HG02678 (cell line): ENCODE data around the gene AKT1.
A peak's percentile ranks its signal among the peaks of the same experiment; 100 is the strongest.
"Not testable (repeated sequence)": the region's sequence is repeated elsewhere in the genome, so short reads cannot be mapped to it uniquely, and the experiment has no call there.

Experiments used
- ATAC-seq: cut with Tn5 transposase; IDR thresholded peaks from one replicate; pipeline ENCODE4 v1.9.1; 2021; ENCODE audit warnings: mild to moderate bottlenecking, moderate library complexity; ENCODE audit not compliant: unreplicated experiment

The AKT1 gene

DNA sequence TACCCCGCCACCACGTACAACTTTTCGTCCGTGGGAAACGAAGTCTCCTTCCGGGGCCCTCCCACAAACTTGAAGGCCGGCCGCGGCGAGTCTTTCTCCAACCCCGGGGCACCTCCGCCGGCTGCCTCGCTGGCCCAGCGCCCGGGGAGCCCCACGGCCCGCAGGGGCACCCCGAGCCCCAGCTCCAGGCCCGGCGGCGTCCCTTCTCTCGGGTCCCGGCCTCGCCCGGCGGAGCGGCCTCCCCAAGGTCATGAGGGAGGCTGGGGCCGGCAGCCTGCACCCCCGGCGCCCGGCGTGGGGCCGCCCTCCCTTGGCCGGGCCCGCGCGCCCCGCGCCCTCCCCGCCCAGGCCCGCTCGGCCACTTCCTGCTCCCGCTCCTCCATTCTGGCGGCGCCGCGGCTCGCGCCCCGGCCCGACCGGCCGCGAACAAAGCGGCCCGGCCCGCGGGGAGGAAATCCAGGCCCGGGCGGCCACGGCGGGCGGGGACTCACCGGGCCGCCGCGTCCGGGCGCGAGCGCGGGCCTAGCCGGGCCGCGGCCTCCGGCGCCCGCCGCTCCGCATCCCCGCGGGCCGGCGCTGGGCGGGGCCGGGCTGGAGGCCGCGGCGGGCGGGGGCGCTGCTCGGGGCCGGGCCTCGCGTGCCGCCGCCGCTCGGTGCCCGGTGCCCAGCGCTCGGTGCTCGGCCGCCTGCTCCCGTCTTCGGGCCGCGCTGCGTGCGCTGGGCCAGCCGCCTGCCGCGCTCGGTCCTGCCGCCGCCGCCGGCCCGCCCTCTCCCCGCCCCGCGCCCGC lies at the start of gene AKT1:
AKT1 (minus strand) TSS at position 756 of the 788 bp plus-strand sequence. CDS start 3,105 bp downstream, outside the sequence.
- peak; percentile 42 for ATAC-seq

DNA sequence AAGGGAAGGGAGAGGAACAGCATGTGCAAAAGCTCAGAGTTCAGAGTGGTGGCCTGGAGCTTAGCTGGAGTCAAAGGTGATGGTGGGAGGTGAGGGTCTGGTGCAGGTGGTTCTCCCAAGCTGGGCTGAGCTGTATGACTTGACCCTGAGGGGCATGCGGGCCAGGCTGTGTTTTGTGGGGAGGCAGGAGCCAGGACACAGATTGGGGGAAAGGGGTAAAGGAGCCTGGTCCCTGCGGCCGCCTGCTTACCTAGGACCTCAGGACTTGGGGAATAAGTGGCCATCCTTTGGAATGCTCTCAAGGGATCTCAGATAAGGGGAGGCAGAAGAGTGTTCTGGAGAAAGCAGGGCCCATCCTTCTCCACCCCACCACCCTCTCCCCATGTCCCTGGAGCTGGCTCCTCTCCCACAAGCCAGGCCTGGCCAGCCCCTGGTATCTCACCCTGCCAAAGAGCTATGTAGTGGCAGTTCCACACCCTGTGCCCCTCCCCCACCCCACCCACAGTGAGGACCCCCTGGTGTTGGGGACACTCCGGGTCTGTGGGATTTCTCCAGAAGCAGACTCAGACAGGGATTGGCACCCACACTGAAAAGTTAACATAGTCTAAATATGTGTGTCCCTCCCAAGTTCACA lies 49.6 kb upstream of the AKT1 start:
- ATAC-seq = no peak

DNA sequence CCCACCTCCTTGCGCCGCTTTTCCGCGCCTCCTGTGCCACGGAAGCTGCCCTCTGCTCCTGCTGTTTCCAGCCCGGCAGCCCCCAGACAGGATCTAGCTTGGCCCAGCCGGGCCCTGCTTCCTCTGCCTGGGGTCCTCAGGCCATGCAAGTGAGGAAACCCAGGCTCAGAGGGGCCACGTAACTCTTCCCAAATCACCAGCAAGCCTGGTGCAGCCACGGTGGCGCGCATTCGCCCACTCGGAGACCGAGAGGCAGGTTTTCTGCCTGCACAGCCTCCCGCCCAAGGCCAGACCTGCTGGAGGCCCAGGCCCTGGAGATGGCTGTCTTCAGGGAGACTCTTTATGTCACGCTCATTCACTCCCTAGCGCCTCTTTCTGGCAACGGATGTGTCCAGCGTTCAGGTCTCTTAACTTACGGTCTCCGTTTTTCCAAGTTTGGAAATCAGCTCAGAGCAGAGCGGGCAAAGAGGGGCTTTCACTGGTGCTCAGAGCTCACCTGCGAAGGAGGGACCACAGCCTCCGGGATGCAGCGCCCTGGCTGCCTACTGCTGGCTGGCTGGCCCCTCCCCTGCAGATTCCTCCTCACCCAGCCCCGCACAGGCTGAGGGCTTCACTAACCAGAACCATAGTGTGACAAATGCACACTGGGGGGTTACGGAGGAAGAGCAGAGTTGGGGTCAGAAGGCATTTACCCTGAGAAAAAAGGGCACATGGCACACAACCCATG lies 48.9 kb upstream of the AKT1 start:
- no peak for ATAC-seq

DNA sequence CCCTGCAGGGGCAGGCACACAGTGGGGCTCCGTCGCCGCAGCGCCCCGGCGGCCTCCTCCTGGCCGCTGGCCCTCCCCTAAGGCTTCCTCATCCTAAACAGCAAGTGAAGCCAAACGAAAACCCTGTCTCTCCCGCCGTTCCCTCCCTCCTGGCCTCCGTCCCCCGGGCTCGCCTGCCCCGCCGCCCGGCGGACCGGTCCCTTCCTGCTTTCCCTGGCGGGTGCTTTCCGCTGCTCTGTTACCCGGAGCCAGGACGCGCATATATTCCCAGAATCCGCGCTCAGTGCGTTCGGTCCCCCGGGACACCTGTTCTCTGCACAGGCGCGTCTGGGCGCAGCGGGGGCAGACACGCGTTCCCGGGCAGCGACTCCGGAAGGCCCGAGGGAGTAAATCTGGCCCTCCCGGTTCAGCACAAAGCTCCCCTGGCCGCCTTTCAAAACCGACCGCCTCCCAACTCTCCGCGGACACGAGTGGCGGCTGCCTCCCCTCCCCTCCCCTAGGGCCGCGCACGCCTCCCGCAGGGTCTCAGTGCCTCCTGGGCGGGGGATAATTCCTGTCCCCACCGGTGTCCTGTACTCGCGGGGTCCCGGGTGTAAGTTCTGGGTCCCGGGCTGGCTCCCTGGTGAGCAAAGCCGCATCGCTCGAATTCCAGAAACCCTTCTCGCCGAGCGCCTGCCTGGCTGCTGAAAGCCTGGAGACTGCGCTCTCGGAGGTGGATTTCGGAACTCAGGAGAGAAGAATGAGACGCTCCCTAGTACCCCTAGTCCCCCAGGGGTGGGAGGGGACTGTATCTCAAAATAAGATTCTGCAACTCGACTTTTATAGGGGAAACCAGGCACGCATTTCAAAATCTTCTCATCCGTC lies 48.1 kb upstream of the AKT1 start:
- ATAC-seq = no peak

DNA sequence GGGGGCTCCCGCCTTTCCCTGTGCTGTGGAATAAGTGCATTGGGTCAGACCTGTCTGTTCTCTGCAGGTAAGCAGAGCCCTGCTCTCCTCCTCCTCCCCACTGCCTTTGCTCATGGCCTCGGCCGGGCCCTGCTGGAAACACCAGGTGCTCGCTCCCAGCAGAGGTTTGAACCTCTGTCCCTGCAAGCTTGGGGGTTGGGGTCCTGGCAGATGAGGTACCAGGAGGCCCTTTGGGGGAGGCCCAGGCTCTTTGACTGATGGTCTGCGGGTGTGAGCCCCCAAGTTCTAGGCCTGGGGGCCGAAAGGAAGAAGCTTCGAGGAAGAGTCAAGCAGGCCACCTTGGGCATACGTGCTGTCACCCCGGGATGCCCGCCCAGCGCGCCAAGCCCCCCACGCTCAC lies 47.5 kb upstream of the AKT1 start:
- ATAC-seq = no peak

DNA sequence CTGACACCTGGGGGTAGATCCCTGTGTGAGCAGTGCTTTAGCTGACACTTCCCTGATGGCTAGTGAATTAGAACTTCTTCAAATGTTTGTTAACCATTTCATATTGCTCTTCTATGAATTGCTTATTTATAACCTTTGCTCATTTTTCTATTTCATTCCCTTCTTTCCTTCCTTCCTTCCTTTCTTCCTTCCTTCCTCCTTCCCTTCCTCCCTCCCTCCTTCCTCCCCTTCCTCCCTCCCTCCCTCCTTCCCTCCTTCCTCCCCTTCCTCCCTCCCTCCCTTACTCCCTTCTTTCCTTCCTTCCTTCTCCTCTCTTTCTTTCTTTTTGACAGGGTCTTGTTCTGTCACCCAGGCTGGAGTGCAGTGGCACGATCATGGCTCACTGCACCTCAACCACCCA lies 46.2 kb upstream of the AKT1 start:
- ATAC-seq = no peak

DNA sequence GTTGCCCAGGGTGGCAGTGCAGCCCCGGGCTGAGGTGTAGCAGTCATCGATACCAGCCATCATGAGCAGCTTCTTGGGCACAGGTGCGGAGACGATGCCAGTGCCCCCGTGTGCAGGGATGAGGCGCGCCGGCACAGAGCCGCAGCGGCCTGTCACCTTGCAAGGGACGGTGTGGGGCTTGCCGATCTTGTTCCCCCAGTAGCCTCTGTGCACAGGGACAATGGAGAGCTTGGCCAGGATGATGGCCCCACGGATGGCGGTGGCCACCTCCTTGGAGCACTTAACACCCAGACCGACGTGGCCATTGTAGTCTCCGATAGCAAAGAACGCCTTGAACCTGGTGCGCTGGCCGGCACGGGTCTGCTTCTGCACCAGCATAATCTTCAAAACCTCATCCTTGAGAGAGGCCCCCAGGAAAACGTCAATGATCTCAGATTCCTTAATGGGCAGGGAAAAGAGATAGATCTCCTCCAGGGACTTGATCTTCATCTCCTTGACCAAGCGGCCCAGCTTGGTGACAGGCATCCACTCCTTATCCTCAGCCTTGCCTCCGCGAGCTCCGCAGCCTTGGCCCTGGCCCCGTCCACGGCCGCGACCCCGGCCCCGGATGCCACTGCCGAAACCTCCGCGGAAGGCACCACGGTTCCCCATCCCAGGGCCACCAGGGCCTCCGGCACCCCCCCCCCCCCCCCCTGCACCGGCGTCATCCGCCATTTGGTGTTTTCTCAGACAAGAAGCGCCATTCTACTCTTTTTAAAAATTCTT lies 40.8 kb upstream of the AKT1 start:
- ATAC-seq = not testable (repeated sequence)

DNA sequence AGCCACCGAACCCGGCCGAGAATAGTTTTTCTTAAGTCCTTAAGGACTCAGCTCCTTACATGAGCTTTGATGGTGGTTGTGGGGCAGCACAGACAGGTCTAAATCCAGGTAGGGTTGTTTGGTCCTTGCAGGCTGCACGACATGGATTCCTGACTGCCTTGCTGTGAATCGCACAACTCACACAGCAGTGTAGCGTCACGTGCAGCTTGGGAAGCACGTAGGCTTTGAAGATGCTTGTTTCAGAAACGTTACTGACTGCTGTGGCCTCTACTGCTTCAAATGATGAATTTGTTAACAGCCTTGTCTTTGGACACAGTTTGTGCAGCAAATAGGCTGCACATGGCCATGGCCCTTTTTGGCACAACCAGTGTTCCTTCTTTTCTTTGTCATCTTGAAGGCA lies 35.2 kb upstream of the AKT1 start:
- ATAC-seq = no peak

DNA sequence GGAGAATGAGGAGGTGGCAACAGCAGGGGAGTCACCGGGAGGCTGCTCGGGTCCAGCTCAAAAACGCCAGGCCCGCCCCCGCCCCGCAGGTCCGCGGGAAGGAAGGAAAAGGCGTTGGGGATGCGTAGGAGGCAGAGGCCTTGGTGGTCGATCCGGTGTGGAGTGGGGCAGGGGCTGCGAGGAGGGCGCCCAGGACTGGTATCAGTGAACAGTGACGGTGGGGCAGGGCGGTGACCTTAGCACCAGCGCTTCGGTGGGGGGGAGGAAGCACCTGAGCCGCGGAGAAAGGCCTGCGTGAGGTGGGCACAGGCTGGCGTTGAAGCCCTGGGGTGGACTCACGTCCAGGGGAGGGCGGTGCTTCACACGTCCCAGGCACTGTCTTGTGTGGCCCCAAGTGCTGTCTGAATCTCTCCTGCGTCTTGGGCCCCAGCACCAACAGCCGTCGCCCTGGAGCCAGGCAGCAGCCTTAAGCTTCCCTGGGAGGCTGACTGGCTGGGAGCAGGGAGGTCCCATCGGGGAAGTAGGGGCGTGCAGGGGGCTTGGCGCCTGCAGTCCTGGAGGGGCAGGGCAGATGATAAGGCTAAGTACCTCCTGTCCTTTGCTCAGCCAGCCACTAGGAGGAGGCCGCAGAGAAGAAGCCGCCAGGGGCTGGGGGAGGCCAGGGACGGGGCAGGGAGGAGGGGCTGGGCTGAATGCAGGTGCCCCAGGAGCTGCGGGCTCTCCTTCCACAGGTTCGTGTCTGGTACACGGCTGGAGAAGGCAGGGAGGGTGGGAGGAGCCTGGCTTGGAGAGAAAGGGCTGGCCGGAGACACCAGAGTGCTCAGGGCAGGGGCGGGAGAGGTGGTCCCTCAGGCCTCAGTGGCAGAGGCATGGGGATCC lies 31.9 kb upstream of the AKT1 start:
- ATAC-seq = no peak

DNA sequence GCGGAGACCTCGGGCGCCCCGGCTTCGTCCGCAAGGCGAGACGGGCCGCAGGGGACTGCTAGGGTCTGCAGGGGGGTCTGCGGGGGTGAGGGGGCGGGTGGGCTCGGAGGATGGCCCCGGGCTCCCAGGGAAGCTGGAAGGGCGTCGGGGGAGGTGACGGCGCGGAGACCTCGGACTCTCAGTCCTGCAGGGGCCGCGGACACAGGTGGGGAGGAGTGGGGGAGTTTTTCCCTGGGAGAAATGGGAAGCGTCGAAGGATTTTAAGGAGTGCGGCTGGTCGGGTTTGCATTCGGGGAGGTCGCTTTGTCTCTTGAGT lies 31.3 kb upstream of the AKT1 start:
- ATAC-seq = no peak

DNA sequence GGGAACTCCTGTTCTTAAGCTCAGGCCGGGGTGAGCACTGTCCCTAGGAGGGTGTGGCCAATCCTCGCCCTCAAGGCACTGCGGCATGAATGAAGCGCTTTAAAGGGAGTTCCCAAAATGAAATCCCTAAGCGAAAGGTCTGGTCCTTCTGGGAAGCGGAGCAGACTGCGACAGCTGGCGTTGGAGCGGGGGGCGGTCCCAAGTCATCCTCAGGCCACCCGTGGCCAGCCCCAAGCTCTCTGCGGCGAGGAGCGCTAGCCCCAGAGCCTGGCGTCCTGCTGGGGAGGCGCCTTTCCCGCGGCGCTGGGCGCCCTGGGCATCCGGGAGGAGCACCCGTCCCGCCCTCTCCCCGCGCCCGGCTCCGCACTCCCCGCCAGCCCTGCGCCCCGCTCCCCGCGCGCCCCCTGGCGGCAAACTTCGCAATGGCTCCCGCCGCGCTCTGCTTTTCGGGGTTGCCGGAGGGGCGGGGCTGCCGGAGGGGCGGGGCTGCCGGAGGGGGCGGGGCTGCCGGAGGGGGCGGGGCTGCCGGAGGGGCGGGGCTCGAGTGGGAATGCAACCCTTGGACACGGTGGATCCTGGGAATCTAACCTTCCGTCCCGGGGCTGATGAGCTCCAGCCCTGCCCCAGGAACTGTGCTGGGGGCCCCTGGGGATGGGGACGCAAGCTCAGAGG lies 30.8 kb upstream of the AKT1 start:
- ATAC-seq = peak; percentile 86

DNA sequence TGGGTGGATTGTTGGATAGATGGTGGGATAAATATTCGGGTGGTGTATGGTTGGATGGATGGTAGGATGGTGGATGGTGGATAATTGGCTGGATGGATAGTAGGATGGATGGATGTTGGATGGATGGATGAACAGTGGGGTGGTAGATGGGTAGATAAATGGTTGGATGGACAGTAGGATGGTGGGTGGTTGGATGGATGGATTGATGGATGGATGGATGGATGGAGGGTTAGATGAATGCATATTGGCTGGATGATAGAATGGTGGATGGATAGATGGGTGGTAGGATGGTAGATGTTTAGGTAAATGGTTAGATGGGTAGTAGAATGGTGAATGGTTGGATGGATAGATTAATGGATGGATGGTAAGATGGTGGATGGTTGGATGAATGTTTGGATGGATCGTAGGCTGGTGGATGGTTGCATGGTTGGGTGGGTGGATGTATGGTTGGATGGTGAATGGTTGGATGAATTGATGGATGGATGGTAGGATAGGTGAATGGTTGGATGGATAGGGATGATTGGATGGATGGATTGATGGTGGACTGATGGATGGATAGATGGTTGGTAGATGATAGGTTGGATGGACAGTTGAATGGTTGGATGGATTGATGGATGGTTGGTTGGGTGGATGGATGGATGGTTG lies 28.9 kb upstream of the AKT1 start:
- ATAC-seq = no peak

DNA sequence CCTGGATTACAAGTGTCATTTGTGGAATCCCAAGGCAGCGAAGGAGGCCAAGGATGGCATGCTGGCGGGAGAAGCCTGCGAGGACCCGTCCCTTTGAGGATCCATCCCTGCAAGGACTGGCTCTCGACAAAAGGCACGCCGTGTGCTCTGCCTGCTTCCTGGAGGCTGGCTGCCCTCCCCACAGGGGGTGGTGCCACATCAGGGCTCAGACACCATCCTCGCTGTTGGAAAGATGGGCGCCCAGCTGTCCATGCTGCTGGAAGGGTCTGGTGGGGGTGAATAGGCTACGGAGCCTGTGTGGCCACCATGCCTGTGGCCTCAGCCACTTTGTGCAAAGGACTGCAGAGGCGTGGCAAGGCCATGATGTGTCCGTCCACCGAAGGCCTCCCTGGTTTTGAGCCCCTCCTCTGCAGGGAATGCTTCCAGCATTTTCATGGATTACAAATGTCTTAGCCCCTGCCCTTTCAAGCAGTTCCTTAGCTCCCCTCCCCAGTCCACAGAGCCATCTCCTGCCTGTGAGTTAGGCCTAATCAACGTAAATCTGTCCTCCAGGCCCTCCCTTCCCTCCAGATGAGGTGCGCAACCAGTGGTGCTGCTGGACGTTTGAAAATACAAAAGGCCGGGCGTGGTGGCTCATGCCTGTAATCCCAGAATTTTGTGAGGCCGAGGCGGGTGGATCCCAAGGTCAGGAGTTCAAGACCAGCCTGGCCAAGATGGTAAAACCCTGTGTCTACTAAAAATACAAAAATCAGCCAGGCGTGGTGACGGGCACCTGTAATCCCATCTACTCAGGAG lies 27.5 kb upstream of the AKT1 start:
- ATAC-seq = no peak

DNA sequence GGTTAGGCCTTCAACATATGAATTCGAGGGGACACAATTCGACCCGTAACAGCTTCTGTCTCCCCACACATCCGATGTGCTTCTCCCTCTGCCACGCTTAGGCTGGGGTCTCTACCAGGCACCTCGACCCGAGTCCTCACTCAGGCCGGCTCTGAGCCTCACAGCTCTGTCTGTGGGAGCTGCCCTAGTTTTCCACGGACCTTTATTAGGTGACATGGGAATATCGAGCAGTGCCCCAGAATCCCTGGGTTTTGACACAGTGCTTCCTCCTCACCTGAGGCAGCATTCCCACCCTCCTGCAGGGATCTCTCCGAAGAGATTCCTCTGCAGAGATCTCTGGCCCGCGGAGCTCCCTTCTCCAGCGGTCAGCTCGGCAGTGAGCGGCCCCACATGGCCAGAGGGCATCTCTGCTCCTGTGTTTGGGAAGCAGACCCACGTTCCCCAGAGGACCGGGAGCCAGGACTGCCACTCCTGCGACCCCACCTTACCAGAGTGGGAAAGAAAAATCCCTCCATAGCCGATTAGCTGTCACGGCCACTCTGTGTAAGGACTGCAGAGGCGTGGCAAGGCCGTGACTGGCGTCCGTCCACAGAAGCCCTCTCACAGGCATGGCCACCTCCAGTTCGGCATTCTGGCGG lies 26.5 kb upstream of the AKT1 start:
- no peak for ATAC-seq

DNA sequence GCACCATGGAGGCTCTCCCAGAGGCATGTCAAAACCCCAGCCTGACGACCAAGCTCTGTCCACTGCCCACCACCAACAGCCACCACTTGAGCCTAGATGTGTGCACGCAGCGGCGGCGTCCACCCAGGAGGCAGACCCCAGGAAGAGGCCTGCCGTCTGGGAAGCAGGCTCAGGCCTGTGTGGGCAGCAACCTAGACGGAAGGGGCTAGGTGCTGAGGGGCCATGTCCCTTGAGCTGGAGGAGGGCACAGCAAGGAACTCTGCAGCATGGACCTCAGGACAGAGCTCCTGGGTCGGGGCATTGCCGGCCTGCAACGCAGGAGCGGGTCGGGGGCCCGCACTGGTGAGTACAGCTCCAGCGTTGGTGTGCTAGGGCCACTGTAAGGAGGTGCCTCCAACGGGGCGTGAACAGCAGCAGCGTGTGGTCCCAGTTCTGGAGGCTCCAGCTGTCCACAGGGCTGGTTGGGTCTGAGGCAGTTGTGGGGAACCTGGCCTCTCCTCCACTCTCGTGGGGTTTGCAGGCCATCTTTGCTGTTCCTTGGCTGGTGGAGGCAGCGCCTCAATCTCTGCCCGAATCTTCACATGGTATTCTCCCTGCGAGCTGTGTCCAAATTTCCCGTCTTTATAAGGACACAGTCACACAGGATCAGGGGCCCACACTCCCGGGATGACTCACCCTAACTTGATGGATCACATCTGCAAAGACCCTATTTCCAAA lies 25.8 kb upstream of the AKT1 start:
- no peak for ATAC-seq

DNA sequence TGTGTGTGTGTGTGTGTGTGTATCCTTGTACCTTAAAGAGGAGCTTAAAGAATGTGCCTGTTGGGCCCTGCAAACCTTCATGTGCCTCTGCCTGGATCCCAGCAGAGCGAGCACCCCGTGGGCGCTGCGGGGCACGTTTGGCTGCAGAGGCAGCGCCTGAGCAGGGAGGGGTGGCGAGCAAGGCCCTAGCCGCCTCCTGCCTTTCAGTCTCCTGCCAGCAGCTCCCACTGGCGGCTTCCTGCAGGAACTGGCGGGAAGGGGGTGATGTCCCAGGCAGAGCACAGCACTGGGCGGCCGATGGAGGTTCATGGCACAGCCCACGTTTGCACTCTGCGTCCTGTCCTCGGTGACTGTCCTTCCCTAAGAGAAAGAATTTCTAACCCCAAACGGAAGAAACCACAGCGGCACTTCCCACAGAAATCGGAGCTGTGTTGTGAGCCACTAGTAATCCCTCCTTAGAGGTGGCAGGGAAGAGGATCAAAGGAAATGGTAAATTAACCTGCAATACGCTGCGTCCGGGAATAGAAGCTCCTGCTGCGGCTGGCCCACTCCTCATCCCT lies 25.2 kb upstream of the AKT1 start:
- ATAC-seq = no peak
